Immature natural killer cell (primary cell): ENCODE data around the gene IFNGR1. TPM values are rescaled to one million over a fixed set of nuclear protein-coding genes. Genes with fewer than 3 reads are reported as not detected.
A peak's percentile ranks its signal among the peaks of the same experiment; 100 is the strongest.

Experiments used
- DNase-seq, 3 donors: peaks; one replicate each; pipeline ENCODE4 v3.0.0; 2022; ENCODE audit warnings: mixed read lengths in 1 of 3
- H3K27ac Mint-ChIP-seq, 6 donors: one replicate each; pipeline ENCODE4 v1.8.0; 2020; ENCODE audit warnings: mixed read lengths in 6 of 6, mild to moderate bottlenecking in 5 of 6, inconsistent platforms in 4 of 6, moderate library complexity in 3 of 6
- H3K27me3 Mint-ChIP-seq, 3 donors: one replicate each; pipeline ENCODE4 v1.8.0; 2020 to 2021; ENCODE audit warnings: low read depth in 3 of 3, mild to moderate bottlenecking in 3 of 3, mixed read lengths in 3 of 3, moderate library complexity in 3 of 3, inconsistent platforms in 1 of 3
- H3K36me3 Mint-ChIP-seq, 3 donors: one replicate each; pipeline ENCODE4 v1.8.0; 2020; ENCODE audit warnings: mixed read lengths in 3 of 3, inconsistent platforms in 2 of 3, mild to moderate bottlenecking in 2 of 3
- H3K4me1 Mint-ChIP-seq, 2 donors: one replicate each; pipeline ENCODE4 v1.8.0; 2020; ENCODE audit warnings: inconsistent platforms in 2 of 2, mild to moderate bottlenecking in 2 of 2, mixed read lengths in 2 of 2, moderate library complexity in 1 of 2
- H3K4me3 Mint-ChIP-seq, 5 donors: one replicate each; pipeline ENCODE4 v1.8.0; 2020; ENCODE audit warnings: mild to moderate bottlenecking in 5 of 5, mixed read lengths in 5 of 5, inconsistent platforms in 3 of 5, moderate library complexity in 3 of 5
- H3K9me3 Mint-ChIP-seq, 6 donors: one replicate each; pipeline ENCODE4 v1.8.0; 2020; ENCODE audit warnings: mild to moderate bottlenecking in 6 of 6, mixed read lengths in 6 of 6, inconsistent platforms in 4 of 6, moderate library complexity in 3 of 6
- polyA plus RNA-seq, 3 donors: library from polyadenylated mRNA; unstranded; fragments of 300-500 nt; fragmentation: Illumina TruSeq; gene quantifications; one replicate each; pipeline ENCODE4 v1.2.3, GENCODE V29; 2021

IFNGR1 gene
- polyA plus RNA-seq, 3 donors from 2014 or later: 70.4 to 79.3 (median 70.4) TPM

GRCh38 chr6:137230956-137231555 is 11.9 kb upstream of the IFNGR1 start:
- Mint-ChIP-seq H3K4me3 (peak overlapping the region; percentile 76 to 86 (median 85)), H3K27ac (peak overlapping the region; percentile 62 to 94 (median 90)), H3K9me3 (no peaks in the 10 kb centered on the region), H3K4me1 (peaks cover 84 to 87% of the 10 kb centered on the region in 2 donors), H3K36me3 (no peaks in the 10 kb centered on the region), H3K27me3 (peaks cover 2 to 9% (median 4%) of the 10 kb centered on the region in 3 donors)
- no peak for DNase-seq

GRCh38 chr6:137230547-137230946 is 11.4 kb upstream of the IFNGR1 start:
- H3K4me1 Mint-ChIP-seq: peaks cover 82% of the 10 kb centered on the region in 2 donors

DNA sequence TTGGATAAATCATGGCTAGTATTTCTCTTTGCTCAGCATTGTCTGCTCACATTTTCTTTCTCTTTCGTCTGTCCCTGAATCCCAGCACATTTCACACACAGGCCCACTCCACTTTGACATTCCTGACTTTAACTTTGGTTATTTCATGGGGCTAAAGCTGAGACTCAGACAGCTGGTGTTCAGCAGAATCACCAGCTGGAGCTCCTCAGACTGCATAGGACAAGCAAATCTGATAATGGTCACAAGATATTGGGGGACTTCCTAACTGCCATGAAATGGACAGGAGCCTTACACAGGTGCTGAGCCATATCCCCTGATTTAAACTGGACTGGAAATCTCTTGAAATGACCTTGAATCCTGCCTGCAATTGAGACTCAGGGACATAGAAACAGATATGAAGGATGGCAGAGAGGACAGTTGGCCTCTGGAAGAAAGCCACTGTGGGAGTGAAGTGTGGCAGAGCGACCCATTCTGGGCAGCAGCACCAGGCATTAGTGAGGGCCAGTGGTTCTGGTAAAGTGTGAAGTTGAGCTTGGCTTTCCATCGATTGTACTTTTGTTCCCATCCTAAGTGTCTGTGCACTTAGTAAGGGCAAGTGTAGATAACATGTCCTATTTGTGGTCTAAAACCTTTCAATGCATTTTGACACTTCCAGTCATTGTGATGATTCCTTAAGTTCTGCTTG is 10.0 kb upstream of the IFNGR1 start:
- Mint-ChIP-seq H3K36me3 (no peaks in the 10 kb centered on the region), H3K4me3 (peak overlapping the region in 4 of 5 donors; percentile 6 to 86 (median 20)), H3K4me1 (peaks cover 81 to 82% of the 10 kb centered on the region in 2 donors), H3K27ac (peak overlapping the region; percentile 21 to 94 (median 88)), H3K9me3 (no peaks in the 10 kb centered on the region), H3K27me3 (peaks cover 0 to 9% (median 2%) of the 10 kb centered on the region in 3 donors)
- no peak for DNase-seq

More at GRCh38 chr6:137230547-137230946, 11.4 kb upstream of the IFNGR1 start:
- H3K27ac Mint-ChIP-seq: peak overlapping the region; percentile 35 to 94 (median 88)
- no peak for DNase-seq
- H3K36me3 Mint-ChIP-seq: no peaks in the 10 kb centered on the region
- H3K9me3 Mint-ChIP-seq: no peaks in the 10 kb centered on the region
- H3K4me3 Mint-ChIP-seq: peak overlapping the region in 4 of 5 donors; percentile 7 to 86 (median 48)
- H3K27me3 Mint-ChIP-seq: peaks cover 2 to 9% (median 4%) of the 10 kb centered on the region in 3 donors

- peaks cover 2 to 10% (median 2%) of the 10 kb centered on the region in 3 donors for H3K27me3 Mint-ChIP-seq
- DNase-seq: no peak
- H3K9me3 Mint-ChIP-seq: no peaks in the 10 kb centered on the region
- no peaks in the 10 kb centered on the region for H3K36me3 Mint-ChIP-seq
- H3K27ac Mint-ChIP-seq: peak overlapping the region in 4 of 6 donors; percentile 40 to 77 (median 69)
- H3K4me3 Mint-ChIP-seq: peak overlapping the region in 3 of 5 donors; percentile 22 to 55 (median 42)
- H3K4me1 Mint-ChIP-seq: peaks cover 76 to 81% of the 10 kb centered on the region in 2 donors
Observed at GRCh38 chr6:137227871-137228302, 8.7 kb upstream of the IFNGR1 start.

DNA sequence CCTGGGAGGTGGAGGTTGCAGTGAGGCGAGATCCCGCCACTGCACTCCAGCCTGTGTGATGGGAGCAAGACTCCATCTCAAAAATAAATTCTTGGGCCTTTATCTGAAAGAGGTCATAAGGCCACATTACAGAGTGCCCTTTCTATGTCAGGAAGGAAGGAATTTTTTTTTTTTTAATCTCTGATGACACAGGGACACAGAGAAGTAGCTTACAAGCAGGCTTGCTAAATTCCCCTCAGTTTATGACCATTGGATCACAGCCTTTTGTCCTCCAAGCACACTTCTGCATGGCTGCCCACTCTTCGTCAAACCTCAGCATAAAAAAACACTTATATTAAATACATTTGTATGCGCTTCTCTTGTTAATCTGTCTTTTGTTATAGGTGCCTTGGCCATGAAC is 7.5 kb upstream of the IFNGR1 start:
- Mint-ChIP-seq H3K4me1 (peaks cover 64 to 70% of the 10 kb centered on the region in 2 donors), H3K27me3 (peaks cover 2 to 8% (median 2%) of the 10 kb centered on the region in 3 donors), H3K9me3 (no peaks in the 10 kb centered on the region), H3K27ac (no peak overlapping the region), H3K4me3 (no peak overlapping the region), H3K36me3 (no peaks in the 10 kb centered on the region)
- no peak for DNase-seq

DNA sequence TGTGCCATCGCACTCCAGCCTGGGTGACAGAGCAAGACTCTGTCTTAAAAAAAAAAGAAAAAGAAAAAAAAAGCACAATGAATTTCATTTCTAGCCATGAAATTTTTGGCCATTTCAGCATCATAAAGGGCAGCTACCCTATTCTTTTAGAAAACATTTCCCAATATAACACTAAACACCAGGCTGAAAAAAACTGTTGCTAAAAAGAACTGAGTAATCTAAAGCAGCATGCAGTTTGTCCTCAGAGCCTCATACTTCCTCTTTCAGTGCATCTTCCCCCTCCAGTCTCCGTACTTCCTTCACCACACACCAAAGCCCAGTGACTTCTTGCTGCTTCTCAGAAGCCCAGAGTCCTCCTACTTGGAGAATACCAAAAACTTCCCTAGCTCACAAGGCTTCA is 5.6 kb upstream of the IFNGR1 start:
- Mint-ChIP-seq H3K36me3 (no peaks in the 10 kb centered on the region), H3K9me3 (no peaks in the 10 kb centered on the region), H3K27me3 (peaks cover 0 to 5% (median 2%) of the 10 kb centered on the region in 3 donors), H3K4me1 (peaks cover 53 to 60% of the 10 kb centered on the region in 2 donors), H3K27ac (peak overlapping the region in 4 of 6 donors; percentile 17 to 81 (median 70)), H3K4me3 (peak overlapping the region; percentile 23 to 77 (median 60))
- DNase-seq: no peak

DNA sequence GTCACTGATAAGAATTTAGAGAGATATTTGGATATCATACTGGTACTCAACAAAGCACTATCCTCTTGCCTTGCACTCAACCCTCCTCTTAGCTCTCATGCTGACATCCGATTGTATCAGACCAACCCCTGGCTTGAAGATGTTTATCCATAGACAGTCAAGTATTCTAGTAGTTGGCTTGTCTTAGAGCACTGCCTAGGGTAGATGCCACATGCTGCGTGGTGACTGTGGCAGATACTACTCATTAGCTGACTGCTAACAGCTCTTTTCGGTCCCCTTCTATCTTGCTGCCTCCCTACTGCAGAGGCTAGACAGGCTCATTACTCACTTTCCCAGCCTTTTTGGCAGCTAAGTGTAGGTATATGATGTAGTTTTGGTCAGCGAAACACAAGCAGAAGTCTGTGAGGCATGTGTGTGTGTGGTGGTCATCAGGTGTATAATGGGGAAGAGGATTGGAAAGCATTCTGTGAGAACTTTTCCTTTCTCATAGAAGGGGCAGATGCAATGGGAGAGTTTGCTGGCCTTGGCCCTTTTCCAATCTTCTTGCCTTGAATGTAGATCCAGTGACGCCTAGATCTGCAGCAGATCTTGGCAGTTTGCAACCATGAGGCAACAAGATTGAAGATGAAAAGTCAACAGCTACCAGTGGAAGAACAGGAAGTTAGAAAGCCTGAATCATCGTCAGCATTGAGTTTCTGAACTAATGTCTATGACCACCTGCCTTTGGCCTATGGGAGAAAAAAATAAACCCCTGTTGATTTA is 4.4 kb upstream of the IFNGR1 start:
- no peak for DNase-seq
- H3K4me3 Mint-ChIP-seq: peak overlapping the region in 4 of 5 donors; percentile 16 to 58 (median 35)
- peaks cover 0 to 3% (median 0%) of the 10 kb centered on the region in 3 donors for H3K36me3 Mint-ChIP-seq
- peaks cover 51 to 57% of the 10 kb centered on the region in 2 donors for H3K4me1 Mint-ChIP-seq
- no peaks in the 10 kb centered on the region for H3K9me3 Mint-ChIP-seq
- peak overlapping the region in 2 of 6 donors; percentile 17 to 84 for H3K27ac Mint-ChIP-seq
- H3K27me3 Mint-ChIP-seq: peaks cover 3 to 8% (median 5%) of the 10 kb centered on the region in 3 donors

DNA sequence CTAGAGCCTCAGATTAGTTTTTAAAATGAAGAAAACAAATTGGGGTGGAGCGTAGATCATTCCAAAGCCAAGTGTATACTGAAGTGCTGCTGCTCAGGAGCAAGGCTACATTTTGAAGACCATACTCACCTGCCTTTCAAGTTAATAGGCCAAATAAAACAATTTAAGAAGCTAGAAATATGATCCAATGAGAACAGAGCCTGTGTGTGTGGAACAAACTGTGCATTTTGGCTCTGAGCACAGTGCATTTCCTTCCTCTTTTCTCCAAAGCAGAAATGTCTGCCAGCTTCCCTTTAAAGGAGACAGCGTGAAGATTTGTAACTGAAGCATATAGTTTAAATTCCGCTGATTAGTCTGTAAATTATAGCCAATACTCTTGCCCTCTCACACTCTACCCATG is 3.2 kb upstream of the IFNGR1 start:
- H3K27ac Mint-ChIP-seq: no peak overlapping the region
- no peak overlapping the region for H3K4me3 Mint-ChIP-seq
- peaks cover 52 to 56% of the 10 kb centered on the region in 2 donors for H3K4me1 Mint-ChIP-seq
- no peaks in the 10 kb centered on the region for H3K9me3 Mint-ChIP-seq
- no peak for DNase-seq
- peaks cover 6 to 12% (median 10%) of the 10 kb centered on the region in 3 donors for H3K27me3 Mint-ChIP-seq
- H3K36me3 Mint-ChIP-seq: peaks cover 0 to 3% (median 0%) of the 10 kb centered on the region in 3 donors

- Mint-ChIP-seq H3K9me3 (no peaks in the 10 kb centered on the region), H3K27ac (peak overlapping the region; percentile 81 to 99 (median 94)), H3K4me1 (peaks cover 59 to 64% of the 10 kb centered on the region in 2 donors), H3K27me3 (peaks cover 6 to 13% (median 12%) of the 10 kb centered on the region in 3 donors), H3K4me3 (peak overlapping the region; percentile 81 to 100 (median 99)), H3K36me3 (peaks cover 0 to 3% (median 0%) of the 10 kb centered on the region in 3 donors)
- no peak for DNase-seq
Observed at GRCh38 chr6:137219664-137220252, 573 bp upstream of the IFNGR1 start.

- DNase-seq: peak; percentile 67 to 79 (median 76)
- H3K4me3 Mint-ChIP-seq: peak overlapping the region; percentile 93 to 100 (median 99)
- H3K4me1 Mint-ChIP-seq: peaks cover 59 to 64% of the 10 kb centered on the region in 2 donors
Observed at GRCh38 chr6:137218473-137218916, 690 bp downstream of the IFNGR1 start.

GRCh38 chr6:137217801-137218472 is 1.2 kb downstream of the IFNGR1 start:
- no peaks in the 10 kb centered on the region for H3K9me3 Mint-ChIP-seq
- H3K4me3 Mint-ChIP-seq: peak overlapping the region; percentile 93 to 100 (median 99)
- peaks cover 60 to 68% of the 10 kb centered on the region in 2 donors for H3K4me1 Mint-ChIP-seq
- peaks cover 4 to 12% (median 11%) of the 10 kb centered on the region in 3 donors for H3K27me3 Mint-ChIP-seq
- DNase-seq: peak in 2 of 3 donors; percentile 26 to 28
- peak overlapping the region; percentile 98 to 100 (median 99) for H3K27ac Mint-ChIP-seq
- H3K36me3 Mint-ChIP-seq: peaks cover 0 to 4% (median 3%) of the 10 kb centered on the region in 3 donors

More at GRCh38 chr6:137218473-137218916, 690 bp downstream of the IFNGR1 start:
- peaks cover 4 to 12% (median 11%) of the 10 kb centered on the region in 3 donors for H3K27me3 Mint-ChIP-seq
- H3K9me3 Mint-ChIP-seq: no peaks in the 10 kb centered on the region
- peak overlapping the region; percentile 98 to 100 (median 99) for H3K27ac Mint-ChIP-seq
- peaks cover 0 to 3% (median 0%) of the 10 kb centered on the region in 3 donors for H3K36me3 Mint-ChIP-seq

- H3K36me3 Mint-ChIP-seq: peaks cover 0 to 4% (median 3%) of the 10 kb centered on the region in 3 donors
- H3K4me1 Mint-ChIP-seq: peaks cover 66 to 76% of the 10 kb centered on the region in 2 donors
- H3K27me3 Mint-ChIP-seq: peaks cover 4 to 12% (median 11%) of the 10 kb centered on the region in 3 donors
- peak overlapping the region; percentile 59 to 100 (median 99) for H3K27ac Mint-ChIP-seq
- no peaks in the 10 kb centered on the region for H3K9me3 Mint-ChIP-seq
- DNase-seq: no peak
- peak overlapping the region; percentile 93 to 100 (median 99) for H3K4me3 Mint-ChIP-seq
Observed at GRCh38 chr6:137216875-137217553, 2.2 kb downstream of the IFNGR1 start.
